ENCODE measurements around the gene STAC.
A peak's percentile ranks its signal among the peaks of the same experiment; 100 is the strongest.

Gene STAC

DNA sequence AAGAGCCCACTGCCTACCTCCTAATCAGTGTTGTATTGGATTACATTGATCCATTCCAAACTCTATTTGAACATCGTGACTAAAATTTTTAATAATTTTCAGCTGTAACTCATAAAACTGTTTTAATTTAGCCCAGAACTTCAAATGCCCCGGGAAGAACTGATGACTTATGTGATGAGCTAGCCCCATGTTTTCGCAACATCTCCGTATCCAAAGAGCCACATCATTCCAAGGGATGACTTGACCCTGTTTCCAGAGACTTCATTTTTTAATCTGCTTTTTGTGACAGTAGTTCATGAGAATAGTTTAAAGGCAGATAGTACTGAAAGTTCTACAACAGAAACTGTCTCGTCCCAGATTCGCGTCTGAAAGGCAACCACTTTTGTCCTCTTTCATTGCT is 97.4 kb downstream of the STAC start:
- H3K4me3 ChIP-seq (ENCODE audit: low read depth, low read length), result no peak overlapping the region
- DNase-seq (ENCODE audit: low read depth), result no peak
- TF ChIP-seq, protein P1, sequence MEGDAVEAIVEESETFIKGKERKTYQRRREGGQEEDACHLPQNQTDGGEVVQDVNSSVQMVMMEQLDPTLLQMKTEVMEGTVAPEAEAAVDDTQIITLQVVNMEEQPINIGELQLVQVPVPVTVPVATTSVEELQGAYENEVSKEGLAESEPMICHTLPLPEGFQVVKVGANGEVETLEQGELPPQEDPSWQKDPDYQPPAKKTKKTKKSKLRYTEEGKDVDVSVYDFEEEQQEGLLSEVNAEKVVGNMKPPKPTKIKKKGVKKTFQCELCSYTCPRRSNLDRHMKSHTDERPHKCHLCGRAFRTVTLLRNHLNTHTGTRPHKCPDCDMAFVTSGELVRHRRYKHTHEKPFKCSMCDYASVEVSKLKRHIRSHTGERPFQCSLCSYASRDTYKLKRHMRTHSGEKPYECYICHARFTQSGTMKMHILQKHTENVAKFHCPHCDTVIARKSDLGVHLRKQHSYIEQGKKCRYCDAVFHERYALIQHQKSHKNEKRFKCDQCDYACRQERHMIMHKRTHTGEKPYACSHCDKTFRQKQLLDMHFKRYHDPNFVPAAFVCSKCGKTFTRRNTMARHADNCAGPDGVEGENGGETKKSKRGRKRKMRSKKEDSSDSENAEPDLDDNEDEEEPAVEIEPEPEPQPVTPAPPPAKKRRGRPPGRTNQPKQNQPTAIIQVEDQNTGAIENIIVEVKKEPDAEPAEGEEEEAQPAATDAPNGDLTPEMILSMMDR (IDR thresholded peaks at IDR 0.05; ENCODE audit: low read depth, low read length, missing control alignments), result no peak
- in situ Hi-C loops (cut with HindIII; ENCODE audit: low sequenced_read_pairs), result no loop called here

DNA sequence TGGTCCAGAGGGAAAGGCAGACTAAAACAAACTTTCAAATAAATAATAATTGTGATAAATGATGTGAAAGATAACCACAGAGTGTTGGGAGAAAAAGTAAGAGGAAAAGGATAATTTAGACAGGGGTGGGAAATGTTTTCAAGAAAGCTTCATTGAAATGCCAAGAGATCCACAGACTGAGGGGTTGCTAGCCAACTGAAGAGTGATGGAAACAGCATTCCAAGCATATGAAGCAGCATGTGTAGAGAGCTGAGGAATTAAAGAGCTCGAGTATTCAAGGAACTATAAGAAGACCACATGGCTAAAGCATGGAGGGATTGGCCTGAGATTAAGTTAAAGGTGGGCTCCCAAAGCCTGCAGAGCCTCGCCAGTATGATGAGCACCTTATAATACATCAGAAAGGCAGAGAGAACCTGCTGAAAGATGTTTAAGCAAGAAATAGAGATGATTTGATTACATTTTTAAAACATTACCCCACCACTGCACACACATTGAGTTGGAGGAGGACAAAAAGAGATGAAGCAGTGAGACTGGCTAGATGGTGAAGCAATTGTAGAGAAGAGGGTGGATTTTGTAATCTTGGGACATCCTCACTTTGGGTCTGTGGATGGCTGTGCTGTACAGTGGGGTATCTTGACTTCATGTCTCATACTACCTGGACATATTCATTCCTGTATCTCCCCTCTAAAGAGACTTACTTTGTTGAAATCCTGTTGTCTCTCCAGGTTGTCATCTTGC is 100.8 kb downstream of the STAC start:
- in situ Hi-C loops (cut with HindIII; ENCODE audit: low sequenced_read_pairs), result loop anchor here (5.0 to 10.0 kb wide), 2 partner anchors 36 to 74 kb away; no protein-coding TSS in a partner anchor
- TF ChIP-seq, protein P1 (IDR thresholded peaks at IDR 0.05; ENCODE audit: low read depth, low read length, missing control alignments), result no peak
- H3K4me3 ChIP-seq (ENCODE audit: low read depth, low read length), result no peak overlapping the region
- peak; percentile 23 for DNase-seq (ENCODE audit: low read depth)

DNA sequence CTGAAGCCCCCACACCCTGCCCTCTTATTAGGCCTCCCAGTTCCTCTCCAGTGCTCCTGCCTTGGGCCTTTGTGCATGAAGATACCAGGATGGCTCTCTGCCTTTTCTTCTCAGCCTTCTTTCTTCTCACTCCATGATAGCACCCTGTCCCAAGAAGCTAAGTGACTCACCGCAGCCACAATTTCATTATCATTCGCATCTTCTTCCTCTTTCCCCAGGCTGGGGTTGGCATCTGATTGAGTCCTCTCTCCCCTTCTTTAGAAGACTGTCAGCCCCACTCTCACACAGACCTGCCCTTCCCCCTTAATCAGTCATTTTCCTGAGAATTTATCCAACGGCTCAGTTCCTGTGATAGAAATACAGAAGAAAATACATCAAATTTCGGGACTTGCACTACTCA is 102.0 kb downstream of the STAC start:
- in situ Hi-C loops (cut with HindIII; ENCODE audit: low sequenced_read_pairs), result loop anchor here (5.0 to 10.0 kb wide), 2 partner anchors 35 to 73 kb away; no protein-coding TSS in a partner anchor
- H3K4me3 ChIP-seq (ENCODE audit: low read depth, low read length), result no peak overlapping the region
- no peak for DNase-seq (ENCODE audit: low read depth)
- TF ChIP-seq, protein P1 (IDR thresholded peaks at IDR 0.05; ENCODE audit: low read depth, low read length, missing control alignments), result no peak

DNA sequence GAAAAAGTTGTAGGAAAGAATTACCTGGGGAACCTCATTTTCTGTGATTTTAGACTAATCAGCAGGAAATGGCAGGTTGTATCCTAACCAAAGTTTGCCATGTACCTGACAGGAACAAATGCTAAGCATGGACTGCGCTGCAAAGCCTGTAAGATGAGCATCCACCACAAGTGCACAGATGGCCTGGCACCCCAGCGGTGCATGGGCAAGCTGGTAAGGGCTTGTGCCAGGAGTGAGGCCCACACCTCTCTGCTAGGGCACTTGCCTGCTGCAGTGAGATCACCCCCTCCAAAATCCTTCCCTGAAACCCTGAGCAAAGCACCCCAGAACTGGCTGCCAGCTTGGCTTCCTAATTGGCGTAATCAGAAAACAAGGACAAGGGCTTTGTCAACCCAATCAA is 102.6 kb downstream of the STAC start:
- DNase-seq (ENCODE audit: low read depth), result no peak
- TF ChIP-seq, protein P1 (IDR thresholded peaks at IDR 0.05; ENCODE audit: low read depth, low read length, missing control alignments), result no peak
- in situ Hi-C loops (cut with HindIII; ENCODE audit: low sequenced_read_pairs), result loop anchor here (5.0 to 10.0 kb wide), 2 partner anchors 34 to 72 kb away; no protein-coding TSS in a partner anchor
- no peak overlapping the region for H3K4me3 ChIP-seq (ENCODE audit: low read depth, low read length)

DNA sequence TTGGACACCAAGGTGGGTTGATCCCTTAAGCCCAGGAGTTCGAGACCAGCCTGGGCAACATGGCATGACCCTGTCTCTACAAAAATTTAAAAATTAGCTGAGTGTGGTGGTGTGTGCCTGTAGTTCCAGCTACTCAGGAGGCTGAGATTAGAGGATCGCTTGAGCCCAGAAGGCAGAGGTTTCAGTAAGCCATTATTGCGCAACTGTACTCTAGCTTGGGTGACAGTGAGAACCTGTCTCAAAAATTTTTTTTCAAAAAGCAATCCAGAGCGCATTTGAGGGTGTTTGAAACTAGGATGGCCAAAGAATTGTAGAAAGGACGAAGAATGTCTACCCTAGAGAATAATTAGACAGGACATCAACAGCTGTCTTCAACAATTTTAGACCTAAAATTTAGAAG is 103.4 kb downstream of the STAC start:
- no peak overlapping the region for H3K4me3 ChIP-seq (ENCODE audit: low read depth, low read length)
- no peak for DNase-seq (ENCODE audit: low read depth)
- TF ChIP-seq, protein P1 (IDR thresholded peaks at IDR 0.05; ENCODE audit: low read depth, low read length, missing control alignments), result no peak
- in situ Hi-C loops (cut with HindIII; ENCODE audit: low sequenced_read_pairs), result loop anchor here (5.0 to 10.0 kb wide), 2 partner anchors 34 to 71 kb away; no protein-coding TSS in a partner anchor

DNA sequence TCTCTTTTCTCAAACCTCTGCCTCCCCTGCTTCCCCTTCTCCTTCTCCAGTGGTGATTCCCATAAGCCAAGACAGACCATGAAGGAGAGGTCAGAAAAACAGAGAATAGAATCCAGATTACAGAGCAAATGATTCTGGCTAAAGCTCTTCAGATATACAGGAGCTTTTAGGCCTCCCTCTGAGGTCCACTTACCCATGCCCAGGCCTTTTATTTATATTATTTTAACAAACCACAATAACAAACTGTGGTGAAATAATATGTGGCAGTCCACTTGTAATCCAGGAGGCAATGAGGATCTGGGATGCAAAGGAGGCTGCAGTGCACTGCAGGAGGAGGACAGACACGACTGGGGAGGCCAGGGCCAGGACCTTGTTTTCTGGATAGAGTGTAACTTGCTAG is 104.1 kb downstream of the STAC start:
- peak; percentile 8 for DNase-seq (ENCODE audit: low read depth)
- TF ChIP-seq, protein P1 (IDR thresholded peaks at IDR 0.05; ENCODE audit: low read depth, low read length, missing control alignments), result no peak
- in situ Hi-C loops (cut with HindIII; ENCODE audit: low sequenced_read_pairs), result loop anchor here (5.0 to 10.0 kb wide), 2 partner anchors 33 to 70 kb away; no protein-coding TSS in a partner anchor

More for the DNA sequence above, 104.1 kb downstream of the STAC start:
- no peak overlapping the region for H3K4me3 ChIP-seq (ENCODE audit: low read depth, low read length)
